ENCODE measurements around the gene PNKD. TPM values are rescaled to one million over a fixed set of nuclear protein-coding genes. Genes with fewer than 3 reads are reported as not detected.

The PNKD gene
- total RNA-seq, 1 donor from 2014 or later: 10.3 TPM

- DNase-seq (ENCODE audit: low read depth) (no peak), FAIRE-seq (no peak)
- no peak for TF ChIP-seq CTCF (IDR thresholded peaks at IDR 0.05; ENCODE audit: insufficient read depth, low read length, severe bottlenecking)
- Histone ChIP-seq H3K27me3 (ENCODE audit: control insufficient read depth, insufficient read depth, low read length) (no peaks in the 10 kb centered on the region), H3K36me3 (ENCODE audit: control insufficient read depth, insufficient read depth, low read length) (no peaks in the 10 kb centered on the region), H3K4me3 (ENCODE audit: low read depth, low read length) (no peak overlapping the region)
These were observed 70.3 kb downstream of the PNKD start for GRCh38 chr2:218340656-218341055.

GRCh38 chr2:218341381-218341780 lies 71.1 kb downstream of the PNKD start:
- Histone ChIP-seq H3K36me3 (ENCODE audit: control insufficient read depth, insufficient read depth, low read length) (no peaks in the 10 kb centered on the region), H3K4me3 (ENCODE audit: low read depth, low read length) (no peak overlapping the region), H3K27me3 (ENCODE audit: control insufficient read depth, insufficient read depth, low read length) (no peaks in the 10 kb centered on the region)
- DNase-seq (ENCODE audit: low read depth) (no peak), FAIRE-seq (no peak)
- TF ChIP-seq CTCF (IDR thresholded peaks at IDR 0.05; ENCODE audit: insufficient read depth, low read length, severe bottlenecking): no peak

GRCh38 chr2:218342837-218343236 lies 72.5 kb downstream of the PNKD start:
- no peak for DNase-seq (ENCODE audit: low read depth)
- H3K27me3 ChIP-seq (ENCODE audit: control insufficient read depth, insufficient read depth, low read length): no peaks in the 10 kb centered on the region
- H3K4me3 ChIP-seq (ENCODE audit: low read depth, low read length): no peak overlapping the region
- no peak for FAIRE-seq
- TF ChIP-seq CTCF (IDR thresholded peaks at IDR 0.05; ENCODE audit: insufficient read depth, low read length, severe bottlenecking): no peak
- H3K36me3 ChIP-seq (ENCODE audit: control insufficient read depth, insufficient read depth, low read length): no peaks in the 10 kb centered on the region

- Histone ChIP-seq H3K27me3 (ENCODE audit: control insufficient read depth, insufficient read depth, low read length) (no peaks in the 10 kb centered on the region), H3K4me3 (ENCODE audit: low read depth, low read length) (no peak overlapping the region), H3K36me3 (ENCODE audit: control insufficient read depth, insufficient read depth, low read length) (no peaks in the 10 kb centered on the region)
- FAIRE-seq (no peak), DNase-seq (ENCODE audit: low read depth) (no peak)
- TF ChIP-seq CTCF (IDR thresholded peaks at IDR 0.05; ENCODE audit: insufficient read depth, low read length, severe bottlenecking): no peak
These were observed 73.3 kb downstream of the PNKD start for GRCh38 chr2:218343591-218343990.

- H3K27me3 ChIP-seq (ENCODE audit: control insufficient read depth, insufficient read depth, low read length): no peaks in the 10 kb centered on the region
- DNase-seq (ENCODE audit: low read depth) (peak; percentile 6), FAIRE-seq (no peak)
- no peak for TF ChIP-seq CTCF (IDR thresholded peaks at IDR 0.05; ENCODE audit: insufficient read depth, low read length, severe bottlenecking)
- H3K4me3 ChIP-seq (ENCODE audit: low read depth, low read length): no peak overlapping the region
- H3K36me3 ChIP-seq (ENCODE audit: control insufficient read depth, insufficient read depth, low read length): no peaks in the 10 kb centered on the region
These were observed 73.9 kb downstream of the PNKD start for GRCh38 chr2:218344090-218344754.
